HEK293 (cell line): ENCODE measurements around the gene CREBRF.

Experiments
- CTCF ChIA-PET: fragments of 350-600 bp; formaldehyde crosslinking; extraction: SDS; loops from one replicate; lab custom pipeline; 2021; ENCODE audit warnings: antibody characterized with exemption; lab: Yijun Ruan, JAX
- POLR2A ChIA-PET: fragments of 300-600 bp; formaldehyde crosslinking; extraction: SDS; loops from one replicate; lab custom pipeline; 2020; ENCODE audit warnings: antibody characterized with exemption, inconsistent platforms; lab: Yijun Ruan, JAX
- H3K27ac ChIP-seq: fragments of 200-500 bp; sonication (Bioruptor generic); 2 replicates; pipeline ENCODE4 v1.5.1; 2014; ENCODE audit warnings: low read depth, low read length, control low read depth, inconsistent platforms; ENCODE audit errors: extremely low read depth
- H3K36me3 ChIP-seq, 2 experiments: fragments of 200-500 bp in 1 of 2; sonication (Bioruptor generic) in 1 of 2; 1 replicate in 1 of 2; 2 replicates in 1 of 2; pipeline ENCODE4 v1.5.1; 2014 to 2017; ENCODE audit warnings: inconsistent platforms in 2 of 2, low read length in 2 of 2; ENCODE audit not compliant: control insufficient read depth in 2 of 2, insufficient read depth in 1 of 2
- H3K4me1 ChIP-seq: fragments of 200-500 bp; sonication (Bioruptor generic); 2 replicates; pipeline ENCODE4 v1.5.1; 2014; ENCODE audit warnings: mild to moderate bottlenecking, low read length, inconsistent platforms; ENCODE audit not compliant: control insufficient read depth, insufficient read depth
- H3K4me3 ChIP-seq: 2 replicates; pipeline ENCODE4 v1.5.1; 2011; ENCODE audit warnings: low read depth, mild to moderate bottlenecking, control low read depth, low read length, moderate library complexity
- H3K9me3 ChIP-seq: fragments of 200-500 bp; sonication (Bioruptor generic); 2 replicates; pipeline ENCODE4 v1.5.1; 2014; ENCODE audit warnings: low read depth, low read length, inconsistent platforms; ENCODE audit not compliant: control insufficient read depth, insufficient read depth
- KLF16 ChIP-seq: fragments of 450-650 bp; formaldehyde crosslinking; IDR thresholded peaks from 2 replicates; pipeline ENCODE4 v1.5.1; 2017; ENCODE audit warnings: missing biosample characterization, missing genetic modification characterization
- MEIS1 ChIP-seq: sonication (generic); formaldehyde crosslinking; IDR thresholded peaks from 2 replicates; pipeline ENCODE4 v1.8.1; 2022; ENCODE audit warnings: missing genetic modification reagents, mild to moderate bottlenecking, borderline replicate concordance
- SALL2 ChIP-seq: fragments of 450-650 bp; formaldehyde crosslinking; IDR thresholded peaks from 2 replicates; pipeline ENCODE4 v1.5.0; 2017; ENCODE audit warnings: missing biosample characterization, mild to moderate bottlenecking, missing genetic modification characterization, borderline replicate concordance
- SETDB1 ChIP-seq: IDR thresholded peaks from one replicate; pipeline ENCODE4 v1.6.1; 2017; ENCODE audit warnings: mild to moderate bottlenecking, low read length, moderate library complexity, mixed read lengths; ENCODE audit not compliant: insufficient read length
- YY1 ChIP-seq: fragments of 450-650 bp; formaldehyde crosslinking; IDR thresholded peaks from 2 replicates; pipeline ENCODE4 v1.5.1; 2018; ENCODE audit warnings: missing biosample characterization, missing genetic modification characterization
- ZBTB20 ChIP-seq: fragments of 450-650 bp; formaldehyde crosslinking; IDR thresholded peaks from 2 replicates; pipeline ENCODE4 v1.5.1; 2016; ENCODE audit warnings: missing biosample characterization, missing genetic modification characterization
- ZFP37 ChIP-seq: fragments of 450-650 bp; formaldehyde crosslinking; IDR thresholded peaks from 2 replicates; pipeline ENCODE4 v1.5.1; 2016; ENCODE audit warnings: missing biosample characterization, missing genetic modification characterization
- ZNF114 ChIP-seq: fragments of 450-650 bp; formaldehyde crosslinking; IDR thresholded peaks from 2 replicates; pipeline ENCODE4 v1.5.0; 2017; ENCODE audit warnings: missing biosample characterization, missing genetic modification characterization
- ZNF140 ChIP-seq: fragments of 450-650 bp; formaldehyde crosslinking; IDR thresholded peaks from 2 replicates; pipeline ENCODE4 v1.5.1; 2016; ENCODE audit warnings: missing biosample characterization, missing genetic modification characterization
- ZNF155 ChIP-seq: fragments of 450-650 bp; formaldehyde crosslinking; IDR thresholded peaks from 2 replicates; pipeline ENCODE4 v1.5.1; 2016; ENCODE audit warnings: missing biosample characterization, missing genetic modification characterization
- ZNF391 ChIP-seq: fragments of 450-650 bp; formaldehyde crosslinking; IDR thresholded peaks from 2 replicates; pipeline ENCODE4 v1.5.1; 2016; ENCODE audit warnings: low read depth, missing biosample characterization, missing genetic modification characterization, borderline replicate concordance
- ZNF510 ChIP-seq: fragments of 450-650 bp; formaldehyde crosslinking; IDR thresholded peaks from 2 replicates; pipeline ENCODE4 v1.5.1; 2018; ENCODE audit warnings: mild to moderate bottlenecking, missing genetic modification characterization, missing biosample characterization; ENCODE audit not compliant: insufficient replicate concordance
- ZNF521 ChIP-seq: fragments of 450-650 bp; formaldehyde crosslinking; IDR thresholded peaks from 2 replicates; pipeline ENCODE4 v1.5.1; 2017; ENCODE audit warnings: missing biosample characterization, mild to moderate bottlenecking, missing genetic modification characterization
- ZNF544 ChIP-seq: fragments of 450-650 bp; formaldehyde crosslinking; IDR thresholded peaks from 2 replicates; pipeline ENCODE4 v1.5.0; 2017; ENCODE audit warnings: missing biosample characterization, missing genetic modification characterization
- ZNF548 ChIP-seq: fragments of 450-650 bp; formaldehyde crosslinking; IDR thresholded peaks from 2 replicates; pipeline ENCODE4 v1.5.1; 2016; ENCODE audit warnings: missing biosample characterization, missing genetic modification characterization
- ZNF555 ChIP-seq: fragments of 450-650 bp; formaldehyde crosslinking; conservative IDR thresholded peaks from 2 replicates; pipeline ENCODE4 v1.5.1; 2017; ENCODE audit warnings: missing biosample characterization, mild to moderate bottlenecking, missing genetic modification characterization, inconsistent platforms
- ZNF776 ChIP-seq: fragments of 450-650 bp; formaldehyde crosslinking; IDR thresholded peaks from 2 replicates; pipeline ENCODE4 v1.5.0; 2017; ENCODE audit warnings: missing biosample characterization, missing genetic modification characterization, borderline replicate concordance
- ZSCAN23 ChIP-seq: fragments of 450-650 bp; formaldehyde crosslinking; IDR thresholded peaks from 2 replicates; pipeline ENCODE4 v1.5.1; 2016; ENCODE audit warnings: missing biosample characterization, missing genetic modification characterization
- ZSCAN30 ChIP-seq: fragments of 450-650 bp; IDR thresholded peaks from 2 replicates; pipeline ENCODE4 v1.5.1; 2018; ENCODE audit warnings: missing biosample characterization, mild to moderate bottlenecking, missing genetic modification characterization, moderate library complexity
- TF ChIP-seq, protein P1 (sequence below): fragments of 450-650 bp; formaldehyde crosslinking; IDR thresholded peaks from 2 replicates; pipeline ENCODE4 v1.5.1; 2017; ENCODE audit warnings: missing biosample characterization, mild to moderate bottlenecking, missing genetic modification characterization, moderate library complexity
- TF ChIP-seq, protein P2 (sequence below): fragments of 450-650 bp; formaldehyde crosslinking; IDR thresholded peaks from 2 replicates; pipeline ENCODE4 v1.5.1; 2016; ENCODE audit warnings: missing biosample characterization, missing genetic modification characterization

Gene CREBRF

DNA sequence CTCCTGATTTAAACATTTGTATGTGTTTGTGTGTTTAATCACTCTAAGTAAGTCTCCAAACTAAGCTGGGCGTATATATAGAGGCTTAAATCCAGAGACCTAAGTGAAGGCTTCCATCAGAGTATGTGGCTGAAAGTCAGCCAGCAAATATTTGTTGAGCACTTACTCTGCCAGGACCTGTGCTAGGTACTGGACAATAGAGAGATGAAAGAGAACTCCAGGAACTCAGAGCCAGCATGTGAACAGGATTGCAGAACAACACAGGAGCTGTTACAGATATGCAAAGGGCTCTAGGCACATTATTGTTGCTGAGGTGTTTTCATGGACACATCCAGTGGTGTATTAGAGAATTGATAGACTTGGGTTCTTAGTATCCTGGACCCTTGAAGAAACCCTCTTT lies 83.5 kb downstream of the CREBRF start:
- H3K9me3 ChIP-seq: no peaks in the 10 kb centered on the region
- ChIA-PET POLR2A (no interaction called here), CTCF (interaction anchor here (0.6 to 1.0 kb wide), 2 partner anchors 736 to 1230 kb away, joined by 3 read pairs; no protein-coding TSS in a partner anchor)
- H3K4me1 ChIP-seq: no peaks in the 10 kb centered on the region
- peaks cover 0 to 3% of the 10 kb centered on the region in 2 experiments; a peak in 1 of 3 replicates for H3K36me3 ChIP-seq
- H3K4me3 ChIP-seq: no peak overlapping the region
- no peak overlapping the region for H3K27ac ChIP-seq
- TF ChIP-seq ZNF521 (tag by site-specific recombination): no peak
- TF ChIP-seq, all 188 proteins: peak for 0

DNA sequence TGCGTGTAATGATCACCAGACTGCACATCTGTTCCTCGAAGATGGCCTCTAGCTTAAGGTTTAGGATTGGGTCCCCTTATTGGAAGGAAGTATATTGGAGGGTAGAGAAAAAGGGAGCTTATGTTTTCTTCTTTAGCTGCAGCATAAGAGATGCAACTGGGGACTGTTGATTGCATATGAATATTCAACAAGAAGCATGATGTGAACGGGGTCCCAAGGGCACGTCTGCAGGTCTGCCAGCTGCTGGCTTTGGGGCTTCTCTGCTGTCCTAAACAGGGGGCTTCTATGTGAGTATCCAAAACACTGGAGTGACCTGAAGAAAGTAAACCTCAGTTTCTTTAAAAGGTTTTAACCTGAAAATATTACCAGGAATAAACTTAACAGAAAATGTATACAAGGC lies 84.6 kb downstream of the CREBRF start:
- Histone ChIP-seq H3K4me3 (no peak overlapping the region), H3K27ac (no peak overlapping the region), H3K36me3 (peaks cover 0 to 1% of the 10 kb centered on the region in 2 experiments; a peak in 1 of 3 replicates), H3K4me1 (no peaks in the 10 kb centered on the region), H3K9me3 (no peaks in the 10 kb centered on the region)
- ChIA-PET CTCF (interaction anchor here (0.6 kb wide), 2 partner anchors 56 to 101 kb away, joined by 3 read pairs; no protein-coding TSS in a partner anchor), POLR2A (no interaction called here)
- TF ChIP-seq YY1 (no peak), ZFP37 (tag by site-specific recombination) (no peak), ZNF114 (tag by site-specific recombination) (no peak), ZNF544 (tag by site-specific recombination) (no peak), SETDB1 (no peak), KLF16 (no peak), ZNF140 (tag by site-specific recombination) (no peak), ZNF776 (no peak), ZBTB20 (no peak), ZNF155 (tag by site-specific recombination) (no peak), ZNF548 (tag by site-specific recombination) (no peak), ZNF555 (tag by site-specific recombination) (no peak), MEIS1 (CRISPR knock-in tag) (no peak), ZSCAN23 (tag by site-specific recombination) (no peak), ZNF510 (tag by site-specific recombination) (no peak), ZNF391 (tag by site-specific recombination) (no peak), ZSCAN30 (tag by site-specific recombination) (no peak)
- TF ChIP-seq, protein P1, sequence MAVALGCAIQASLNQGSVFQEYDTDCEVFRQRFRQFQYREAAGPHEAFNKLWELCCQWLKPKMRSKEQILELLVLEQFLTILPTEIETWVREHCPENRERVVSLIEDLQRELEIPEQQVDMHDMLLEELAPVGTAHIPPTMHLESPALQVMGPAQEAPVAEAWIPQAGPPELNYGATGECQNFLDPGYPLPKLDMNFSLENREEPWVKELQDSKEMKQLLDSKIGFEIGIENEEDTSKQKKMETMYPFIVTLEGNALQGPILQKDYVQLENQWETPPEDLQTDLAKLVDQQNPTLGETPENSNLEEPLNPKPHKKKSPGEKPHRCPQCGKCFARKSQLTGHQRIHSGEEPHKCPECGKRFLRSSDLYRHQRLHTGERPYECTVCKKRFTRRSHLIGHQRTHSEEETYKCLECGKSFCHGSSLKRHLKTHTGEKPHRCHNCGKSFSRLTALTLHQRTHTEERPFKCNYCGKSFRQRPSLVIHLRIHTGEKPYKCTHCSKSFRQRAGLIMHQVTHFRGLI (tag by site-specific recombination): no peak

DNA sequence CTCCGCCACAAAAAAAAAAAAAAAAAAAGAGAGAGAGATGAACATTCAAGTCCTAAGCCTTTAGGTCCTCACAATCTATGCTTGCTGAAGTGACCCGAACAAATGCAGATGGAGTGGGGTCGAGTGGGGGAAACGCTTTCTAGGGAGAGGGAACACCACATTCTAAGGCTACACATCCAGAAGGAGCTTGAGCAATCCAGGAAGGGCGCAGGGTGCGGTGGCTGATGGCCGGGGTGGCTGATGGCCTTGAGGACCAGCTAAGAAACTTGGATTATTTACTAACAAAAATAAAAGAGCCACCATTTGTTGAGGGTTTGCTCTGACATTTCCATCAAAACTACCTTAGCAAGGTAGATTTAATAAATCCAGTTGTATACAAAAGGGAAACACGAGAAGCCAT lies 87.4 kb downstream of the CREBRF start:
- ChIA-PET CTCF (interaction anchor here (0.6 to 1.3 kb wide), 7 partner anchors 26 to 965 kb away, joined by 3 to 7 read pairs (median 4); no protein-coding TSS in a partner anchor), POLR2A (interaction anchor here (0.7 kb wide), 1 partner anchor 93 kb away, joined by 7 read pairs; no protein-coding TSS in a partner anchor)
- no peak for TF ChIP-seq SALL2
- TF ChIP-seq, protein P2, sequence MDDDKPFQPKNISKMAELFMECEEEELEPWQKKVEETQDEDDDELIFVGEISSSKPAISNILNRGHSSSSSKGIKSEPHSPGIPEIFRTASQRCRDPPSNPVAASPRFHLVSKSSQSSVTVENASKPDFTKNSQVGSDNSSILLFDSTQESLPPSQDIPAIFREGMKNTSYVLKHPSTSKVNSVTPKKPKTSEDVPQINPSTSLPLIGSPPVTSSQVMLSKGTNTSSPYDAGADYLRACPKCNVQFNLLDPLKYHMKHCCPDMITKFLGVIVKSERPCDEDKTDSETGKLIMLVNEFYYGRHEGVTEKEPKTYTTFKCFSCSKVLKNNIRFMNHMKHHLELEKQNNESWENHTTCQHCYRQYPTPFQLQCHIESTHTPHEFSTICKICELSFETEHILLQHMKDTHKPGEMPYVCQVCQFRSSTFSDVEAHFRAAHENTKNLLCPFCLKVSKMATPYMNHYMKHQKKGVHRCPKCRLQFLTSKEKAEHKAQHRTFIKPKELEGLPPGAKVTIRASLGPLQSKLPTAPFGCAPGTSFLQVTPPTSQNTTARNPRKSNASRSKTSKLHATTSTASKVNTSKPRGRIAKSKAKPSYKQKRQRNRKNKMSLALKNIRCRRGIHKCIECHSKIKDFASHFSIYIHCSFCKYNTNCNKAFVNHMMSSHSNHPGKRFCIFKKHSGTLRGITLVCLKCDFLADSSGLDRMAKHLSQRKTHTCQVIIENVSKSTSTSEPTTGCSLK (tag by site-specific recombination): no peak
- Histone ChIP-seq H3K4me1 (no peaks in the 10 kb centered on the region), H3K9me3 (no peaks in the 10 kb centered on the region), H3K36me3 (peaks cover 0 to 17% of the 10 kb centered on the region in 2 experiments; a peak in 2 of 3 replicates), H3K27ac (no peak overlapping the region), H3K4me3 (no peak overlapping the region)
